HG02571 (cell line): Measurements from ENCODE around the gene SDS.
"Not testable (repeated sequence)": the region's sequence is repeated elsewhere in the genome, so short reads cannot be mapped to it uniquely, and the experiment has no call there.

Experiments
- ATAC-seq: cut with Tn5 transposase; IDR thresholded peaks from one replicate; pipeline ENCODE4 v1.9.1; 2021; ENCODE audit warnings: mild to moderate bottlenecking, moderate library complexity; ENCODE audit not compliant: unreplicated experiment

Gene SDS

DNA sequence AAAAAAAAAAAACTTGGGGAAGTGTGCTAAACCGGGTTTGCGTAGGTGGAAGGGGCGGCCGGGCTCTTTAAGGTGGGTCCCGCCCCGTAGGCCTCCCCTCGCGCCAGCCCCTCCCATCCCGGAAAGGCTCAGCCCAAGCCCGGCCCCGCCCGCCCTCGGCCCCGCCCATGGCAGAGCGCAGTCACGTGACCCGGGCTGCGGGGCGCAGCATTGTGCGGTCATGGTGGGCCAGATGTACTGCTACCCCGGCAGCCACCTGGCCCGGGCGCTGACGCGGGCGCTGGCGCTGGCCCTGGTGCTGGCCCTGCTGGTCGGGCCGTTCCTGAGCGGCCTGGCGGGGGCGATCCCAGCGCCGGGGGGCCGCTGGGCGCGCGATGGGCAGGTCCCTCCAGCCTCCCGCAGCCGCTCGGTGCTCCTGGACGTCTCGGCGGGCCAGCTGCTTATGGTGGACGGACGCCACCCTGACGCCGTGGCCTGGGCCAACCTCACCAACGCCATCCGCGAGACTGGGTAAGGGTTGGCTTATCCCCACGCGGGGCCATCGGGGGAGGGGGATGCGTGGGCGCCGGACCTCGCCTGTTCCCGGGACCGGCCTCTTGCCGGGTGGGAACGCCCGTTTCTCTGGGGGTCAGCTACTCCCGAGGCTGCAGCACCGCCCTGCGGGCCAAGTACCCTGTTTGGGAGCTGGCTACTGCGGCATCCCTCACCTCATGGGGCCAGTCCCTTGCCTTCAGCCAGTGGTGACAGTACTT, 45.1 kb downstream of the SDS start, which contains the start of gene PLBD2:
TSS of gene PLBD2 (plus strand) at position 207 of the 752 bp plus-strand sequence. CDS start at position 221, 14 bp downstream.
- ATAC-seq = peak; percentile 90

DNA sequence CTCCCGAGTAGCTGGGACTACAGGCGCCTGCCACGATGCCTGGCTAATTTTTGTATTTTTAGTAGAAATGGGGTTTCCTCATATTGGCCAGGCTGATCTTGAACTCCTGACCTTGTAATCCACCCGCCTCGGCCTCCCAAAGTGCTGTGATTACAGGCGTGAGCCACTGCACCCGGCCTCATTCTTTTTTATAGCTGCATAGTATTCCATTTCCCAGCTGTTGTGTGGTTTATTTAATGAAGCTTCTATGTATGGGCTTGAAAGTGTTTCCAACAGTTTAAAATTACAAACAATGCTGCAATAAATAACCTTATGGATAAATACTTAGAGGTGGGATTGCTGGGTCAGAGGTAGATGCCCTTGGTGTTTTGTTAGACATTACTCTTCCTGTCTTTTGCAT, 49.5 kb downstream of the SDS start:
- ATAC-seq = not testable (repeated sequence)

GRCh38 chr12:113351089-113351488, 52.6 kb downstream of the SDS start:
- no peak for ATAC-seq

- ATAC-seq = no peak
Observed at GRCh38 chr12:113348849-113349536, 54.7 kb downstream of the SDS start.

DNA sequence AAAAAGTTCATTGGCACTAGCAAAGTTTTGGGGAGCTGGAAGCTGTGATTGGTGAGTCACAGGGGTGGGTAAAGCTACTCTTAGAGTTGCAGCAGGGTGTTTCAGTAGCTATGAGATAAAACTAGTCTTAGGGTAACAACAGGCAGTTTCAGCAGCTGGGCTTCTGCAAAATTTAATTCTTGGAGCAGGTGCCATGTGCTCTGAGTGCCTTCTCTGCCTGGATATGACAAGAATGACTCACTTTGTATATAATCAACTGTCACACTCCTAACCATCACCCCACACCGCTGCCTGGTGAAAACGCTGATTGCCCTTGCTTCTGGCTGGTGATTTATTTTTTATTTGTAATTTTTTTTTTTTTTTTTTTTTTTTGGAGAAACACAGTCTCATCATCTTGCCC, 55.8 kb downstream of the SDS start:
- no peak for ATAC-seq

DNA sequence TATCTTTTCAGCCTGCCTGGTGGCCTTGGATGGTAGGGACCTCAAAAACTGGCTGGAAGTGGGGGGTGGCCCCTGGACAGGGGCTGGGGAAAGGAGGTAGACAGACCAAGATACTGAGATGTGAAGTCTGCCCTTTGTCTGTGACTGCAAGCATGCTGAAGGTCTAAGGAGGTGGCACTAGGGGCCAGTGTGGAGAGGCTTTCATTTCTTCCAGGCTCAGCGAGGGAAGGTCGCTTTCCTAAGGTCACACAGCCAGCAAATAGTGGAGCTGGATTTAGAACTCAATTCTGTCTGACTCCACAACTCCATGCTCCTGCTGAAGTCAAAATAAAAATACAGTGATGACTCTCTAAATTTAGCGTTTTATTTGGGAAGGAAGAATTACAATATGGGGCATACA, 56.6 kb downstream of the SDS start:
- ATAC-seq = no peak

- no peak for ATAC-seq
Observed at GRCh38 chr12:113346353-113346752, 57.3 kb downstream of the SDS start.

GRCh38 chr12:113345318-113345717, 58.4 kb downstream of the SDS start:
- ATAC-seq = no peak
